ENCODE data around the gene KIRREL1. TPM values are rescaled to one million over a fixed set of nuclear protein-coding genes. Genes with fewer than 3 reads are reported as not detected.

KIRREL1 gene
- total RNA-seq, 4 donors from 2014 or later, result 37.4 to 77.1 (median 54.6) TPM

- no peak overlapping the region for H3K27ac ChIP-seq (replicated peaks in 1 of 4)
- H3K27me3 ChIP-seq, result peaks cover 0 to 13% (median under 1%) of the 10 kb centered on the region in 4 donors
- TF ChIP-seq CTCF (IDR thresholded peaks at IDR 0.05), result peak in 2 of 3 experiments; percentile 26 to 39
- TF ChIP-seq POLR2A (IDR thresholded peaks at IDR 0.05; ENCODE audit: low read depth), result no peak
- 47% methylated on average over 4 of the region's 5 CpGs for WGBS
- no peaks in the 10 kb centered on the region for H3K36me3 ChIP-seq
- DNase-seq (ENCODE audit: extremely low spot score), result no peak
- intact Hi-C loops (cut with DNase I), result loop anchor here (2.0 to 5.0 kb wide), 2 partner anchors 129 to 153 kb away; partner anchors contain the start of gene KIRREL1
- no peaks in the 10 kb centered on the region for H3K9me3 ChIP-seq
- H3K4me1 ChIP-seq, result peaks cover 7 to 13% (median 11%) of the 10 kb centered on the region in 4 donors
- no peak overlapping the region for H3K4me3 ChIP-seq
Measured at GRCh38 chr1:158121604-158122254, 128.3 kb downstream of the KIRREL1 start.

- intact Hi-C loops (cut with DNase I), result loop anchor here (2.0 to 5.0 kb wide), 2 partner anchors 131 to 154 kb away; partner anchors contain the start of gene KIRREL1
- Histone ChIP-seq H3K27me3 (peaks cover 0 to 12% (median 0%) of the 10 kb centered on the region in 4 donors), H3K27ac (replicated peaks in 1 of 4) (no peak overlapping the region), H3K4me1 (peaks cover 4 to 8% (median 7%) of the 10 kb centered on the region in 4 donors), H3K4me3 (no peak overlapping the region), H3K9me3 (no peaks in the 10 kb centered on the region), H3K36me3 (no peaks in the 10 kb centered on the region)
- TF ChIP-seq CTCF (IDR thresholded peaks at IDR 0.05) (no peak), POLR2A (IDR thresholded peaks at IDR 0.05; ENCODE audit: low read depth) (no peak), EP300 (IDR thresholded peaks at IDR 0.05) (no peak)
- 89% methylated on average over 2 of the region's 2 CpGs for WGBS
- no peak for DNase-seq (ENCODE audit: extremely low spot score)
Measured at GRCh38 chr1:158122833-158123388, 129.5 kb downstream of the KIRREL1 start.

GRCh38 chr1:158124034-158124433, 130.6 kb downstream of the KIRREL1 start:
- Histone ChIP-seq H3K27me3 (peaks cover 0 to 9% (median 0%) of the 10 kb centered on the region in 4 donors), H3K27ac (replicated peaks in 1 of 4) (no peak overlapping the region), H3K36me3 (no peaks in the 10 kb centered on the region), H3K4me3 (no peak overlapping the region), H3K9me3 (no peaks in the 10 kb centered on the region), H3K4me1 (no peaks in the 10 kb centered on the region)
- TF ChIP-seq CTCF (IDR thresholded peaks at IDR 0.05) (no peak), POLR2AphosphoS5 (IDR thresholded peaks at IDR 0.05) (no peak), POLR2A (IDR thresholded peaks at IDR 0.05; ENCODE audit: low read depth) (no peak), EP300 (IDR thresholded peaks at IDR 0.05) (no peak)
- no peak for DNase-seq (ENCODE audit: extremely low spot score)
- WGBS, result 74% methylated on average over 2 of the region's 2 CpGs
- intact Hi-C loops (cut with DNase I), result loop anchor here (2.0 to 5.0 kb wide), 2 partner anchors 132 to 161 kb away; partner anchors contain the start of gene KIRREL1

GRCh38 chr1:158124999-158125398, 131.6 kb downstream of the KIRREL1 start:
- H3K4me1 ChIP-seq, result no peaks in the 10 kb centered on the region
- H3K4me3 ChIP-seq, result no peak overlapping the region
- H3K27ac ChIP-seq (replicated peaks in 1 of 4), result no peak overlapping the region
- H3K9me3 ChIP-seq, result no peaks in the 10 kb centered on the region
- DNase-seq (ENCODE audit: extremely low spot score), result peak; percentile 97
- peaks cover 0 to 7% (median 0%) of the 10 kb centered on the region in 4 donors for H3K27me3 ChIP-seq
- H3K36me3 ChIP-seq, result no peaks in the 10 kb centered on the region
- WGBS, result 10% methylated on average over 4 of the region's 4 CpGs
- intact Hi-C loops (cut with DNase I), result loop anchor here (2.0 to 5.0 kb wide), 3 partner anchors 133 to 543 kb away; partner anchors contain the start of gene KIRREL1
- no peak for TF ChIP-seq POLR2A (IDR thresholded peaks at IDR 0.05; ENCODE audit: low read depth)
- peak in 1 of 2 donors; percentile 60 for TF ChIP-seq POLR2AphosphoS5 (IDR thresholded peaks at IDR 0.05)
- peak; percentile 92 to 99 (median 92) for TF ChIP-seq CTCF (IDR thresholded peaks at IDR 0.05)

Measured in esophagus muscularis mucosa (tissue), 4 donors.